ENCODE data around the gene PKNOX2. TPM values are rescaled to one million over a fixed set of nuclear protein-coding genes. Genes with fewer than 3 reads are reported as not detected.

The PKNOX2 gene
- total RNA-seq, 1 donor, result not detected

DNA sequence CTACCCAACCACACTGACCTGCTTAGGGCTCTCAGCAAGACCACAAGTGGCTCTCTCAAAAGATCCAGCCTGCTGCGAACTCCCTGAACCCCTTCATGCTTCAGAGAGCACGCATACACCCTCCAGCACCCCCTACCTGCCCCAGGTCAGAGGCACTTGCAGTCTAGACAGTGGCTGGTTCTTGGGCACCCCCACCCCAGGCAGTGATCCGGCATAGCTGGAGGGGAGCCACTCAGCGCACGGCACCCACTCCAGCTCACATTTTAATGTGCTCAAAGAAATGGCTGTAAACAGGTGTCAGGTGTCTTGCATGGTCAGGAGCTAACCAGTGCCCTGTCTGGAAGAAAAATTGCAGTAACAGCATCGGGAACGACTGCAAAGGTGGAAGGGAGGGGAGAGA is 140.8 kb downstream of the PKNOX2 start:
- no peak for DNase-seq (ENCODE audit: low read depth in 2 of 3, low spot score in 2 of 3)

DNA sequence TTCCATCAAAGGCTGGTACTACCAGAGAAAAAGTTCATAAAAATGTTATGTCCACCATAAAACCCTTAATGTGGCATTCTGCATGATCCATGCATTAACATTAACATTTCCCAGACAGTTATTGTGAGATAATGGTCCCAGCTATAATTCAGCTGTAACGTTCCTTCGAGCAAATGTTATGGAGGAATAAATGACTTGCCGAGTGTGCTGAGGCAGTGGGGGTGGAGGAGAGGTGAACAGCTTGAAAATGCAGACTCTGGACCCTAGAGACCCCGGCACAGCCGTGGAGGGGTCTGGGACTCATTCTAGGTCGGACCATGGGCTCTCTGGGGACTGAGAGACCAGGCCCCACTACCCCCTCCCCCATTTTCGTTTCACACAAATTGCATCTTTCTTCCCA is 141.9 kb downstream of the PKNOX2 start:
- no peak for DNase-seq (ENCODE audit: low read depth in 2 of 3, low spot score in 2 of 3)

DNA sequence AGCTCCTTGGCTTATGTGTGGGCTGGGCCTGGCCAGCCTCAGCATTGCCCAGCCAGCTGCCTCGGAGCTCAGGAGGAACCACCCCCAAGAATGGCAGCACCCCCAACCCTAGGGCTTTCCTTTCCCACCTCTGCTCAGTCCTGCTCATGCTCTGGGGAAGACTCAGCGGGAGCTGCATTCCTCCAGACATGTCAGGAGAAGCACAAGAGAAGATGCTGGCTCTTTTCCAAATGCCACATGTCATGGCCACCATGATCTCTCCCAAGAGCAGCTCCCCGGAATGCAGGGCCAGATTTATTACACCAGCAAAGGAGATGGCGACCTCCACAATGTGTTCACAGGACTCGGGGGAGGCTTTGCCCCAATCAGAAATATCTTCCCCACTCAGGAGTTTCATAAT is 143.7 kb downstream of the PKNOX2 start:
- DNase-seq (ENCODE audit: low read depth in 2 of 3, low spot score in 2 of 3), result no peak

DNA sequence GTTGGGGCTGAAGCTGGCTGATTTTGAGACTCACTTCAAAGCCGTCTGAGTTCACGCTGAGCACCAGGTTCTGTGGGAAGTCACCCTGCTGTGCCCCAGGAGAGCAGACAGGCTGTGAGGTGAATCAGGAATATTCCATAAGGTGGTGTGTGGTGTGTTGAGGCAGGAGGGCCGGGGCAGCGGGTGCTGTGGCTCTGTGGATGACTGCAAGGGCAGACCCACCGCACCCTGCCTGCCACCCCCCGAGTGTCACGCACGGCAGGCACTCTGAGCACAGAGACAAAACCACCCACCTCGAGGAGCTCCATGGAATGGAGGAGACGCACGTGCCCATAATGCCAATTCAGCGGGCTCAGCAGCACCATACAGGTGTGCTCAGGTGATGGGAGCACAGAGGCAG is 147.8 kb downstream of the PKNOX2 start:
- DNase-seq (ENCODE audit: low read depth in 2 of 3, low spot score in 2 of 3), result no peak

DNA sequence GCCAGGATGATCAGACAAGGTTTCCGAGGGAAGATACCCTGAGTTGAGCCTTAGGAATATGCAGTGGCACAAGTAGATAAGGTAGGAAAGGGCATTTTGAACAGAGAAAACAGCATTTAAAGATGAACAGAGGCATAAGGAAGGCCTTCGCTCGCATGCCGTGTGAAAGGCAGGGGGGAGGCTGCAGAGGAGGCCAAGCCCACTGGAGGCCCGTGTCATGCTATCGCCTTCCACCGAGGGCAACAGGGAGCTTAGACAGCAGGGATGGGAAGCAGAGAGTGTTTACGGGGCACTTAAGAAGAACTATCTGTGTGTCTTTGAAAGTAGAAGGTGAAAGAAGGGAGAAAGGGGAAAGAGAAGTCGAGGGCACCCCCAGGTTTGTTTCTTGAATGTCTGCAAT is 148.3 kb downstream of the PKNOX2 start:
- no peak for DNase-seq (ENCODE audit: low read depth in 2 of 3, low spot score in 2 of 3)

DNA sequence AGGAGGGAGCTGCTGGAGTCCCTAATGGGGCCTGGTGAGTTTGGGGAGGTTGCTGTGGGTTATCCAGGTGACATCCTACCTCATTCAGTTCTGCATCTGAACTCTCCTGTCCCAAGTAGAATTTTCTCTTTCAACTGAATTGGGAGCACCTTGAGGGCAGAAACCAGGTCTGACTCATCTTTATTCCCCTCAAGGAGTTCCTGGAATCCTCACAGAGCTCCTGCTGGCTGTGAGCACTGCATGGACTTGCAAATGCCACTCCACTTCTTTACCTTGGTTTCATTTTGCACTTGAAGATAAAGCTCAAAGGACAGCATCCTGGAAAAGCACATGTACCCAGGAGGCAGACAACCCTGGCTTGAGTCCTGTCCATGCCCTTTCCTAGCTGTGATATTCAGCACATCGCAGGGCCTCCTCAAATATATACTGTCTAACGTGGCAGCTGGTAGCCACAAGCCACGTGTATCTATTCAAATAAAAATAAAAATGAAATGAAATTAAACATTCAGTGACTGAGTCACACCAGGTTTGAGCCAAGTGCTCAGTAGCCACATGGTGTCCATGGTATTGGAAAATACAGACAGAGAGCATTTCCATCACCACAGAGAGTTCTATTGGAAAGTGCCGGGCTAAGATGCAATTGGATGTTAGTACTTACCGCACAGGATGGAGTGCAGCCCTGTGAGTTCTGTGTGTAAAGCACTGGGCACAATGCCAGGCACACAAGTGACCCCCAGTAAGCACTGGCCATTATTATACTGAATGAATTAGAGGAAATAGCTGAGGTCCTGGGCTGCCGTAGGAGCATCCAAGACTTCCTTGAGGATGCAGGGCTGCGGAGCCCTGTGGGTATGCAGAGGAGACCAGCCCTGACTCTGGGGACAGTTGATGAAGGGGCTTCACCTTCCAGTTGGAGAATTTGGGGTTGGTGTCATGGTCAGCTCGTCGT is 149.0 kb downstream of the PKNOX2 start:
- DNase-seq (ENCODE audit: low read depth in 2 of 3, low spot score in 2 of 3), result no peak

DNA sequence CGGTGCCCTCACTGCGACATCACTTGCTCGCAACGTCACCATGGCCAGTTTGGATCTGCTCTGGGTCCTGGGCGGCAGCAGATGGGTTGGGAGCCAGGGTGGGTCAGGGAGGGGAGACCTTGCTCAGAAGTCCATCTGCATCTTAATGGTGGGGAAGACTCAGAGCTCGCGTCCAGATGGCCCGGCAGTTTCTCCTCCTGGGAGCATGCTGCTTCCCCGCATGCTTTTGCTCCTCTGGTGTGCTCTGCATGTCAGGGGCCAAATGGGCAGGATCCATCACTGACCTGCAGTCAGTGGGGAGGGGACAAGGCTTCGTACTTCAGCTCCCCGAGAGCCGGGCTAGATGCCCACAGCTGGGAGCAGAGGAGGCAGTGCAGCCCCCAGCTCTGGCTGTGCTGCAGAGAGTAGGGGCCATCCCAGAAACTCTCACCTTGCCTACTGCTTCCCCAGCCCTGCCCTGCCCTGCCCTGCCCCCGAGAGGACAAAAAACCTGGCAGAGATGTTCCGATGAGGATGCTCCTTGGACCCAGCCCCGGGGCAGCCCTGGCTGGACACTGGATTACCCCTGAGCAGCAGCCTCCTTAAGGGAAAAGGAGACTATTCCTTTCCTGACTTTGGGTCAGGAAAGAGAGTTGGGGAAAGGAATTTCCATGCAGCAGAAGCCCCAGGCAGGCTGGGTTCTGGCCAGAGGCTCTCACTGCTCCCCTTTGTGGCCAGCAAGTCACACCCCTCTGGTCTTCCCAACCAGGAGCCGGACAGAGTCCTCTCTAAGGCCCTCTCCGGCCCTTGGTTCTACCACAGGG is 149.9 kb downstream of the PKNOX2 start:
- DNase-seq (ENCODE audit: low read depth in 2 of 3, low spot score in 2 of 3), result no peak

DNA sequence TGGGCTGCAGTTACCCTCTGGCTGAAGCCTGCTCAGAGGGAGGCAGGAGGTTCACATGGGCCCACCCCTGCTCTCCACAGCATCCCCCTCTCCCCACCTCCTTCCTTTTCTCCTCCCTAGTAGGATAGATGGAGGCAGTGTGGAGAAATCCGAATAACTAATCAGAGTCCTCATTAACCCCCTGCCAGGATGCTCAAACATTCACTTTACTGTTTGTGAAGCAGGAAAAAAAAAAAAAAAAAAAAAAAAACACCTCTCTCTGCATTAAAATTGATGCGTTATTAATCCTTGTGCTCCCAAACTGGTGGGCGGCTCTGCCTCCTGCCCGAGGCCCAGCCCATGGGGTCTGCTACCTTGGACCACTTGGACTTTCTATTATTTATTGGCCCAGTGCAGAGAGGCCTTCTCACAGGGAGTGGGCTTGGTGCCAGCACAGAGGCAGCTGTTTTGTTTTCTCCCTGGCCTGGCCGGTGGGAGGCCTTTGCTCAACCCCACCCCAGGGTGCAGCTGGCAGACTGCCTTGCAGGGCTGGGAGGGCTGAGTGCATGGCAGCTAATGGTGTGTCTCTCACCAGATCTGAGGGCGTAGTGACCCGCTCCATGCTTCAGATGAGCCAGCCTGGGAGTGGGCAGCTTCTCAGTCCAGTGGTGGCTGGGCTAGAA is 150.7 kb downstream of the PKNOX2 start:
- DNase-seq (ENCODE audit: low read depth in 2 of 3, low spot score in 2 of 3), result no peak

DNA sequence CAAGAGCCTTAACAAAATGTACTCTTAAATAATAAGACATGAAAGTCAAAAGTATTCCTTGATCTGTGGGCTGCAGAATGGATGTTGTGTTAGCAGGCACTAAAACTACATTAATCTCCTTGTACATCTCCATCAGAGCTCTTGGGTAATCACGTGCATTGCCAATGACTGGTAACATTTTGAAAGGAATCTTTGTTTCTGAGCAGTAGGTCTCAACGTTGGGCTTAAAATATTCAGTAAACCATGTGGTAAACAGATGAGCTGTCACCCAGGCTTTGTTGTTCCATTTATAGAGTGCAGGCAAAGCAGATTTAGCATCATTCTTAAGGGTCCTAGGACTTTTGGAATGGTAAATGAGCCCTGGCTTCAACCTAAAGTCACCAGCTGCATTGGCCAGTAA is 152.9 kb downstream of the PKNOX2 start:
- DNase-seq (ENCODE audit: low read depth in 2 of 3, low spot score in 2 of 3), result no peak

DNA sequence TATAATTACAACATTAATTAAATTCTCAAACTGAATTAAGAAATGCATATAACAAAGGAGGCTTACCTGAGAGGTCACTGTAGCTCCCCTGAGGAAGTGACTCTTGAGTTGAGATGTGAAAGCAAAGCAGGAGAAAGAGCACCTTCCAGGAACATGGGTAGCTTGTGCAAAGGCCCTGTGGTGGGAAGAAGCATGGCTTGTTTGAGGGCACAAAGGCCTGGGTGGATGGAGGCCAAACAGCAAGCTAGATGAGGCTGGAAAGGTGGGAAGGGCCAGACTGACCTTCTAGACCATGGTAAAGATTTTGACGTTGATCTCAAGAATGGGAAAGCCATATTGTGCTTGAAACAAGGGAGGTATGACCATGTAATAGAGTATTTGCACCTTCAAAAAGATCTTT is 155.1 kb downstream of the PKNOX2 start:
- DNase-seq (ENCODE audit: low read depth in 2 of 3, low spot score in 2 of 3), result no peak

DNA sequence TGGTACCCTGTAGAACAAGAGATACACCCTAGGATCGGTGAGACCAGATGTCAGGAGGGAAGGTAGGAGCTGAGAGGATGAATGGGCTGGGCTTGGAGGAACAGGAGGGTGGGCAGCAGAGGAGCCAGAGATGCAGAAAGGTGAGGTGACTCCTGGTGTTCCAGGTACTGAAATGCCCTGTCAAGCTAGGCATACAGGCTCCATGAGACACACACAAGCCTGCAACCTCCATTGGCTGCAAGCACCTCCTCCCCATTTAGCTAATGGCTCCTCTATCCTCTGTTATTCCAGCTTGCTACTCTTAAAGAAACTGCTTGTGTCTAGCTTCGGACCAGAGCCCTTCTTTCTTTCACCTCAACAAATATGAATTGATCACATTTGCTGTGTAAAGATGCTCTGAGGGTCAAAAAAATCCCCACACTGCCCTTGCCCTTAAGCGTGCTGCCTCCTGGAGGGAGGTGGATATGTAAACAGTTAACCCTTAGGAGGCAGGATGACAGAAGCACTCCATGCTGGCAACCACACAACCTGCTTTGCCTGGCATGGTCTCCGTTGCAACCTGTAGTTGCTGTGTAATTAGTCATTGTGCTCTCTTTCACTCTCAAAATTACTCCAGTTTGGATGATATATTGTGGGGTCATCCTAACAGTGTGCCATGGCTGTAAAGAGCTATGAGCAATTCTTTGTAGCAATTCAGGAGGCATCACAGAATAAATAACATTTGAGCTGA is 156.0 kb downstream of the PKNOX2 start:
- no peak for DNase-seq (ENCODE audit: low read depth in 2 of 3, low spot score in 2 of 3)

DNA sequence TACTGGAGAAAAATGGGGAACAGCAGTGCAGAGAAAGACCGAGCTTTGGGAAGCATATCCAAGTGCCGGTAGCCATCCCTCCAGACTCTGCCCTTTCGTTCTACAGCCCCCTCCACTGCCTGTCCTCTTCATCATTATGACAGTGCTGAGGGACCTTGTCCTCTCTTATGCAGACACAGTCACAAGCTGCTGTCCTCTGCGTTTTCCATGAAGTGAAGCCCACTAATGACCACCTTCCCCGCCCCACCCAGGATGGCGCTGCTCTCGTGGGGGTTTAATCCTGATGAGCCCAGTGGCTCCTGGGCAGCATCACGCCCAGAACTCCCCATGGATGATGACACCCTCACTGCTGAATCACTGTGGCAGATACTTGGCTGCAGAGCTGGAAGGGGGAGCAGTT is 157.7 kb downstream of the PKNOX2 start:
- DNase-seq (ENCODE audit: low read depth in 2 of 3, low spot score in 2 of 3), result no peak

DNA sequence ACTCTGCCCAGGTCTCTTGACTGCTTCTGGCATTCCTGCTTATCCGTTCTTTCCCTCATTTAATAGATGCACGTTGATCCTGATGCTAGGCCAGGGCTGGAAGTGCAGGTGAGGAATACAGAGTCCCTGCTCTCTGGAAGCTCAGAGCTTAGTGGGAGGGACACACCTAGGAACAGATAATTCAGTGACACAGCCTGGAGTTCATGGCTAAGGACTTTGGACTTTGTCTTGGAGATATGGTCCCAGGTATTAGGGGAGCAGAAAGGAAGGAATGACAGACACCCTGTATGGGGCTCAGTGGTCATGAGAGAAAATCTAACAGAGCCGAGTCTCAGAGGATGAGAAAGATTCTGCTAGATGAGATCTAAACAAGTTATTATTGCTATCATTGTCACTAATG is 160.6 kb downstream of the PKNOX2 start:
- no peak for DNase-seq (ENCODE audit: low read depth in 2 of 3, low spot score in 2 of 3)

DNA sequence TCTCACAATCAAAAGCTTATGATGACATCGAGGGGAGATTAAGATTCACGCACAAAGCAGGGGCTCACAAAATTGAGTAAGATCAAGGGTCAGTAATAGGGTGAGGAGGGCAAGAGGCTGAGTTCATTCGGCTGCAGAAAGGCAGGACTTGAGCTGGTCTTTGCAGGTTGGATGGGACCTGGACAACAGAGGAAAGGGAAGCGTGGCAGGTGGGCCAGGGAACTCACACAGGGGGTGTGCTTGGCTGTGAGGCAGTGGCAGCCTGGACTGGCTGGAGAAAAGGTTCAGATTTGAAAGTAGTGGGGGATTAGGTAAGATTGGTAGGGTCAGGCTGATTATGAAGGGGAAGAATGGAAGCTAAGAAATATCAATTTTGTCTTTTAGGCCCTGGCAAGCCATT is 161.6 kb downstream of the PKNOX2 start:
- DNase-seq (ENCODE audit: low read depth in 2 of 3, low spot score in 2 of 3), result no peak

DNA sequence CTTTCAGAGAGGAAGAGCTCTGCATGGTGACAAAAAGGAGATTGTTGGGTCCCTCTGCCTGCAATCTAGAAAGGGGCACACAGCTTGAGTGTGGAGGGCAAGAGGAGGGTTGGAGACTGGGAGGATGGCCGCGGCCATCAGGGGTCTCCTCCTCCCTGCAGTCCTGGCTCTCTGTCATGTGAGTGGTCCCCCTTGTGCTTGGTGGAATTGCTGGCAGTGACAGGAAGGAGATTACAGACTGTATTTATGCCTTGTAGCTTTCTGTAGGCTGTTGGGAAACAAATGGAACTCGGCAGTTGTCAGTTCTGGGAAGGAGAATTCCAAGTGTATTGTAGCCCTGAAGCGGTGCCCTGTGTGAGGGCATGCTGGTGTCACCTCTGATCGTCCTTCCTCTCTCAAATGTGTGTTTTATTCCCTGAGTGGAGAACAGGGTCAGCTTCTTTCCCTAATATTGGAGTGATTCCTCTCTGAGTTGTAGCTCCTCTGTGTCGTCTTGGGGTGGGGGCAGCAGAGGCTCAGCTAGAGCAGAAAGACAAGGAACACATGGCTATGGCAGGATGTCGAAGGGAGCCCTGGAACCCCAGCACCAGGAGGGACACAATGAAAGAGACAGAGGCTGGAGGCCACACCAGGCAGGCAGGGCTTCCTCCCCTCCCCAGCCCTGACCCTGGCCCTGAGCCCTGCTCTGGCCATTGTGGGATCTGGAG is 163.1 kb downstream of the PKNOX2 start:
- no peak for DNase-seq (ENCODE audit: low read depth in 2 of 3, low spot score in 2 of 3)

DNA sequence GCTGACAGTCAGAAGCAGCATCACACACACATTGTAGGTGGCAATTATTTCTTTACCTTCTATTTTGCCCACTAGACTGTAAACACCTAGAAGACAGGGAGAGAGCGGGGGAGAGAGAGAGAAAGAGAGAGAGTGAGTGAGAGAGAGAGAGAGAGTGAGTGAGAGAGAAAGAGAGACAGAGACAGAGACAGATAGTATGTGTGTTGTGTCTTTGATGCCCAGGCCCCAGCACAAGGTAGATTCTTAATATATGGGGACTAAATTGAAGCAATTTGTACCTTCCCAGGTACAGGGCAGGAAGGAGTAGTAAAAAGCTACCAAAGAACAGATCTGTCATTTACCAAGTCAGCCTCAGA is 163.7 kb downstream of the PKNOX2 start:
- no peak for DNase-seq (ENCODE audit: low read depth in 2 of 3, low spot score in 2 of 3)

DNA sequence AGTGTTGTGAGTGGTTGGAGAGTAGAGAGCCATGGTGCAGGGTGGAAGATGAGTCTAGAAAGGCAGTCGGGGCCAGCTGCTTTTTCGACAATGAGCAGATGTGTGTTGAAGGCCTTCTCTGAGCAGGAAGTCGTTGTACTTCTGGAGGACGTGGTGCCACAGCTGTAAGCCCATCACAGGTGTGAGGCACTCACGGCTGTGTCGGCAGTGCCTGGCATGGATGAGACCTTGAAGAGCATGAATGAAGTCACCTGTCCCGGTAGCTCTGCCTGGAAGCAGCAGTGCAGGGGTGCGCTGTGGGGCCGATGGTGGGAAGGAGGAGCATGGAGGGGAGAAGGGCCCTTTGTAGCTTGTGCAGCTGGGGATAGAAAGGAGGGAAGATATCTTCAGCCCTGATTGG is 165.2 kb downstream of the PKNOX2 start:
- no peak for DNase-seq (ENCODE audit: low read depth in 2 of 3, low spot score in 2 of 3)

DNA sequence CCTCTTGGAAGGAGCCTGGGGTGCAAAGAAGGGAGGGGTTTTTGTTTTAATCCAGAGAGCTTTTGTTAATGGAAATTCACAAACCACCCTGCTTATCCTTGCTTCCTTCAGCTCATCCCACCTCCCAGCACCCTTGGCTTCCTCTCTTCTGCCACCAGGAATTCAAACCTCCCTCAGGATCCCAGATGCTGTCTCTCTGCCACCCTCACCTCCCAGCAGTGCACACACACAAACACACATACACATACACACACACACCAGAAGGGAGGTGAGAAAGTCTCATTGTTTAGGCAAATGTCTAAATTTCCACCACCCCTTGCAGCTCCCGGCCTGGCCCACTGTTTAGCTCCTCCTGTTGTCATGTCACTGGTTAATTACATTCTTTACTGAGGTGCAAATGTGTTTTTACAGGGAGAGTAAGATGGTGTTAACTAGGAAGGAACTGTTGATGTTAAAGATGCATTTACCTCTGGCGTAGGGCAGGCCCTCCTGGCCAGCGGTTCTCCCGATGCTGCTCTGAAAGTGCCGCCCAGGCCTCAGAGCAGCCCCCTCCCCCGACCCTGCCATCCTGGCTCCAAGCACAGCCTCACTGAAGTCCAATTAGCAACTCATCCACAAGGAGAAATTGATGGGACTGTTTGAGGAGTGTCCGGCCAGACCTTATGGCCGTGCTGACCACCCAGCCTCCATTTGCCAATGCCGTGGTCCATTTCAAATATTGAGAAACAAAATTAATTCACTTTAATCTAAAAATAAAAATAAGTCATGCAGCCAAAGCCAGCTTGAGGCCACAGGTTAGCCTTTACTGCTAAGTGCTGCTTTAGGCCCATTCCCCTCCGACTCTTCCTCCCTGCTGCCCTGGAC is 166.1 kb downstream of the PKNOX2 start:
- DNase-seq (ENCODE audit: low read depth in 2 of 3, low spot score in 2 of 3), result no peak

DNA sequence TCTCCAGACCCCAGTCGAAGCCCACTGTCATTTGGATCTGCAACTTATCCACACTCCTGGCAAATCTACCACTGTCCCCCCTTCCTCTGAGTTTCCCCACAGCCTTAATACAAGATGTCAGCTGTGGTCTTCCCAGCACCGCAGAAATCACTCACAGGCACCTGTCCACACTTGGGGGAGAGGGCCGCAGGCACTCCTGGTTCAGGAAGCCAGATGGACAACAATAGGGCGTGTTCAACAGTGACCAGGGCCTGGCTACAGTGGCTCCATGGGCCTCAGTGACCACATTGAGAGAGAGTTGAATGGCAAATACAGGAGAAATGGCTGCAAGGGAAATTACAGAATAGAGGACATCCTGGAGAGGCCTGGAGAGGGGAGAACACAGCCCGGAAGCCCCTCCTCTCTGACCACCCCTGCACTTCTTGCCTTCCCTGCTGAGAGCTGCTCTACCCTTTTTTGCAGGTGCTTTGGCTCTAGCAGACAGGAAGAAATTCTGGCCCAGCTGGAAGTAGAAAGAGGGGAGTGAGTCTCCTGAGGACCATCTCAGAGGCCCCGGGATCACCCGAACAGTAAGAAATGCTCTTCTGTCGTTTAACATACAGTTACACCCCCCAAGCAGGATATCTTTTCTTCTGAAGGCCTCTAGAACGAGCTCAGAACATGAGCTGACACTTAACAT is 166.9 kb downstream of the PKNOX2 start:
- no peak for DNase-seq (ENCODE audit: low read depth in 2 of 3, low spot score in 2 of 3)
